Skeletal muscle satellite cell (primary cell): ENCODE data around the gene WWC1.
"Not testable (repeated sequence)": the region's sequence is repeated elsewhere in the genome, so short reads cannot be mapped to it uniquely, and the experiment has no call there.

ENCODE experiments used
- H3K27me3 ChIP-seq: 2 replicates; pipeline ENCODE4 v1.7.0; 2013; ENCODE audit warnings: low read length; ENCODE audit not compliant: control insufficient read depth, insufficient read depth
- H3K36me3 ChIP-seq: 2 replicates; pipeline ENCODE4 v1.7.0; 2013; ENCODE audit warnings: mild to moderate bottlenecking, control low read depth, low read length; ENCODE audit not compliant: insufficient read depth
- H3K4me1 ChIP-seq: 2 replicates; pipeline ENCODE4 v1.7.0; 2013; ENCODE audit warnings: low read length; ENCODE audit not compliant: control insufficient read depth, insufficient read depth
- H3K4me2 ChIP-seq: 2 replicates; pipeline ENCODE4 v1.7.0; 2013; ENCODE audit warnings: mild to moderate bottlenecking, low read length
- H3K4me3 ChIP-seq: 2 replicates; pipeline ENCODE4 v1.7.0; 2013; ENCODE audit warnings: low read length
- H3K9ac ChIP-seq: 2 replicates; pipeline ENCODE4 v1.7.0; 2013; ENCODE audit warnings: mild to moderate bottlenecking, low read depth, low read length, moderate library complexity
- H3K9me3 ChIP-seq: replicated peaks from 2 replicates; pipeline ENCODE4 v1.7.0; 2013; ENCODE audit warnings: mild to moderate bottlenecking, control low read depth, low read length

The WWC1 gene

GRCh38 chr5:168301593-168302390 lies 10.3 kb downstream of the WWC1 start:
- H3K4me1 ChIP-seq: no peaks in the 10 kb centered on the region
- H3K27me3 ChIP-seq: no peaks in the 10 kb centered on the region
- H3K4me3 ChIP-seq: no peak overlapping the region
- H3K9ac ChIP-seq: no peak overlapping the region
- H3K36me3 ChIP-seq: no peaks in the 10 kb centered on the region
- H3K9me3 ChIP-seq: no peaks in the 10 kb centered on the region
- no peak overlapping the region for H3K4me2 ChIP-seq

- no peak overlapping the region for H3K9ac ChIP-seq
- no peaks in the 10 kb centered on the region for H3K36me3 ChIP-seq
- no peaks in the 10 kb centered on the region for H3K27me3 ChIP-seq
- H3K4me3 ChIP-seq: no peak overlapping the region
- no peaks in the 10 kb centered on the region for H3K9me3 ChIP-seq
- H3K4me2 ChIP-seq: no peak overlapping the region
- no peaks in the 10 kb centered on the region for H3K4me1 ChIP-seq
Measured at GRCh38 chr5:168302785-168303184, 11.3 kb downstream of the WWC1 start.

GRCh38 chr5:168303393-168304025 lies 12.1 kb downstream of the WWC1 start:
- Histone ChIP-seq H3K36me3 (no peaks in the 10 kb centered on the region), H3K4me2 (no peak overlapping the region), H3K9ac (no peak overlapping the region), H3K4me3 (no peak overlapping the region), H3K4me1 (no peaks in the 10 kb centered on the region), H3K27me3 (no peaks in the 10 kb centered on the region), H3K9me3 (no peaks in the 10 kb centered on the region)

- H3K4me3 ChIP-seq: no peak overlapping the region
- no peaks in the 10 kb centered on the region for H3K36me3 ChIP-seq
- no peak overlapping the region for H3K9ac ChIP-seq
- H3K27me3 ChIP-seq: no peaks in the 10 kb centered on the region
- no peak overlapping the region for H3K4me2 ChIP-seq
- no peaks in the 10 kb centered on the region for H3K4me1 ChIP-seq
- no peaks in the 10 kb centered on the region for H3K9me3 ChIP-seq
Measured at GRCh38 chr5:168304349-168304748, 12.9 kb downstream of the WWC1 start.

GRCh38 chr5:168305281-168305680 lies 13.8 kb downstream of the WWC1 start:
- no peaks in the 10 kb centered on the region for H3K27me3 ChIP-seq
- H3K9me3 ChIP-seq: no peaks in the 10 kb centered on the region
- H3K36me3 ChIP-seq: no peaks in the 10 kb centered on the region
- no peak overlapping the region for H3K9ac ChIP-seq
- no peak overlapping the region for H3K4me3 ChIP-seq
- no peaks in the 10 kb centered on the region for H3K4me1 ChIP-seq
- H3K4me2 ChIP-seq: no peak overlapping the region

GRCh38 chr5:168307022-168307421 lies 15.6 kb downstream of the WWC1 start:
- no peaks in the 10 kb centered on the region for H3K4me1 ChIP-seq
- H3K4me3 ChIP-seq: no peak overlapping the region
- H3K4me2 ChIP-seq: no peak overlapping the region
- H3K9ac ChIP-seq: no peak overlapping the region
- H3K9me3 ChIP-seq: no peaks in the 10 kb centered on the region
- H3K27me3 ChIP-seq: no peaks in the 10 kb centered on the region
- no peaks in the 10 kb centered on the region for H3K36me3 ChIP-seq

- H3K4me1 ChIP-seq: peaks cover 4% of the 10 kb centered on the region
- no peak overlapping the region for H3K4me2 ChIP-seq
- no peaks in the 10 kb centered on the region for H3K9me3 ChIP-seq
- no peak overlapping the region for H3K9ac ChIP-seq
- H3K4me3 ChIP-seq: no peak overlapping the region
- H3K36me3 ChIP-seq: no peaks in the 10 kb centered on the region
- H3K27me3 ChIP-seq: no peaks in the 10 kb centered on the region
Measured at GRCh38 chr5:168307925-168308584, 16.6 kb downstream of the WWC1 start.

- no peaks in the 10 kb centered on the region for H3K27me3 ChIP-seq
- H3K36me3 ChIP-seq: no peaks in the 10 kb centered on the region
- H3K4me2 ChIP-seq: no peak overlapping the region
- no peaks in the 10 kb centered on the region for H3K9me3 ChIP-seq
- no peak overlapping the region for H3K9ac ChIP-seq
- no peak overlapping the region for H3K4me3 ChIP-seq
- peaks cover 10% of the 10 kb centered on the region for H3K4me1 ChIP-seq
Measured at GRCh38 chr5:168308976-168309598, 17.6 kb downstream of the WWC1 start.

- not testable (repeated sequence) for H3K4me2 ChIP-seq, H3K9ac ChIP-seq, H3K9me3 ChIP-seq, H3K36me3 ChIP-seq, H3K4me3 ChIP-seq, H3K27me3 ChIP-seq
- H3K4me1 ChIP-seq: peaks cover 20% of the 10 kb centered on the region
Measured at GRCh38 chr5:168310541-168310940, 19.1 kb downstream of the WWC1 start.

GRCh38 chr5:168311061-168311566 lies 19.7 kb downstream of the WWC1 start:
- H3K36me3 ChIP-seq: no peaks in the 10 kb centered on the region
- peaks cover 24% of the 10 kb centered on the region for H3K4me1 ChIP-seq
- H3K4me3 ChIP-seq: no peak overlapping the region
- H3K9ac ChIP-seq: no peak overlapping the region
- no peaks in the 10 kb centered on the region for H3K27me3 ChIP-seq
- no peaks in the 10 kb centered on the region for H3K9me3 ChIP-seq
- no peak overlapping the region for H3K4me2 ChIP-seq

GRCh38 chr5:168312606-168313295 lies 21.3 kb downstream of the WWC1 start:
- Histone ChIP-seq H3K4me1 (peaks cover 30% of the 10 kb centered on the region), H3K27me3 (no peaks in the 10 kb centered on the region), H3K36me3 (no peaks in the 10 kb centered on the region), H3K4me3 (no peak overlapping the region), H3K4me2 (no peak overlapping the region), H3K9me3 (no peaks in the 10 kb centered on the region), H3K9ac (no peak overlapping the region)
